Colonic mucosa (tissue), 4 donors: Measurements from ENCODE around the gene C3orf85. TPM values are rescaled to one million over a fixed set of nuclear protein-coding genes. Genes with fewer than 3 reads are reported as not detected.

ENCODE experiments used
- DNase-seq: peaks from one replicate; pipeline ENCODE4 v3.0.0-alpha.2; 2020
- H3K27ac ChIP-seq: fragments of 200-600 bp; one replicate; pipeline ENCODE4 v1.8.0; 2021
- H3K27me3 ChIP-seq: fragments of 200-600 bp; one replicate; pipeline ENCODE4 v1.8.0; 2021
- H3K36me3 ChIP-seq: fragments of 200-600 bp; one replicate; pipeline ENCODE4 v1.8.0; 2021
- H3K4me1 ChIP-seq: fragments of 200-600 bp; one replicate; pipeline ENCODE4 v1.8.0; 2021; ENCODE audit warnings: mild to moderate bottlenecking
- H3K4me3 ChIP-seq: fragments of 200-600 bp; one replicate; pipeline ENCODE4 v1.8.0; 2021
- H3K9ac ChIP-seq, 2 donors: one replicate each; pipeline ENCODE4 v1.7.0; 2013; ENCODE audit warnings: control low read depth in 2 of 2, low read depth in 2 of 2, low read length in 2 of 2
- H3K9me3 ChIP-seq: fragments of 200-600 bp; one replicate; pipeline ENCODE4 v1.8.0; 2021
- CTCF ChIP-seq: fragments of 200-600 bp; IDR thresholded peaks from one replicate; pipeline ENCODE4 v1.8.0; 2022; ENCODE audit warnings: antibody characterized with exemption, mild to moderate bottlenecking
- intact Hi-C: fragments of 100-400 bp; cut with DNase I; formaldehyde crosslinking; loops from one replicate; pipeline ENCODE4 v1.14.1; 2022
- total RNA-seq, 2 donors: library from RNA; stranded (reverse); fragmentation: NEBNext Ultra II Directional in 1 of 2; extraction: Animal tissue kit (Norgen Biotek cat#: 25700) in 1 of 2; gene quantifications; one replicate each; pipeline ENCODE4 v1.2.1, GENCODE V29; 2021
- donor health status: healthy.
- donor health status: DM: no; HTN: no; CAD: no.
- donor health status: DM: no; HTN: no; CAD: no.

C3orf85 gene
- total RNA-seq, 2 donors from 2014 or later: 10.5 to 18.8 TPM

- no peak overlapping the region for H3K4me3 ChIP-seq
- H3K9me3 ChIP-seq: no peaks in the 10 kb centered on the region
- DNase-seq: no peak
- H3K4me1 ChIP-seq: no peaks in the 10 kb centered on the region
- H3K27ac ChIP-seq: no peak overlapping the region
- no peak for TF ChIP-seq CTCF
- no peak overlapping the region for H3K9ac ChIP-seq
- H3K36me3 ChIP-seq: no peaks in the 10 kb centered on the region
- H3K27me3 ChIP-seq: no peaks in the 10 kb centered on the region
- intact Hi-C loops: no loop called here
These were observed 20.5 kb upstream of the C3orf85 start for GRCh38 chr3:109116031-109116430.

- Histone ChIP-seq H3K9ac (no peak within 1 kb of the TSS), H3K27me3 (no peaks in the 10 kb centered on the region), H3K27ac (no peak within 1 kb of the TSS), H3K4me3 (no peak within 1 kb of the TSS), H3K9me3 (no peaks in the 10 kb centered on the region), H3K4me1 (no peaks in the 10 kb centered on the region), H3K36me3 (no peaks in the 10 kb centered on the region)
- TF ChIP-seq CTCF: no peak
- DNase-seq: no peak
- intact Hi-C loops: no loop called here
These were observed 18.6 kb upstream of the C3orf85 start, which contains the start of gene MORC1 for GRCh38 chr3:109117939-109118338. Gene MORC1, minus strand, starts transcription at chr3:109118134. Its CDS starts 75 bp downstream, at chr3:109118059.

GRCh38 chr3:109118584-109118983, 17.9 kb upstream of the C3orf85 start:
- H3K9me3 ChIP-seq: no peaks in the 10 kb centered on the region
- DNase-seq: no peak
- H3K27me3 ChIP-seq: no peaks in the 10 kb centered on the region
- no peak overlapping the region for H3K27ac ChIP-seq
- TF ChIP-seq CTCF: no peak
- H3K4me3 ChIP-seq: no peak overlapping the region
- intact Hi-C loops: no loop called here
- H3K36me3 ChIP-seq: no peaks in the 10 kb centered on the region
- no peaks in the 10 kb centered on the region for H3K4me1 ChIP-seq
- no peak overlapping the region for H3K9ac ChIP-seq

DNA sequence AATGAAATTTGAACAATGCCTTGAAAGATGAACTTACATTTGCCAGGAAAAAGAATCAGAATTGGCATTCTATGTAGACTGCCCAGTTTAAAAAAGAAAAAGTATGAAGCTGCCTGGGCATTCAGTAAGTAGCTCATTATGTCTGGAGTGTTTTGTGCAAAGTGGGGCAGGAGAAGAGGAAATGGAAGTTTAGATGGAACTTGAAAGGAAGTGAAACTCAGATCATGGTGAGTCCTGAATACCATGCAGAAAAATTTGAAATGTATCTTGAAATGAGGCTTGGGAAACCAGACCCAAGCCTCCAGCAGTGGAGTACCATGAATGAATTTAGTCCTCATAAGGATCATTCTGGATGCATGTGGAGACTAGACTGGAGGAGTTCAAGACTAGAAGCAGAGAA, 13.8 kb upstream of the C3orf85 start:
- TF ChIP-seq CTCF: no peak
- Histone ChIP-seq H3K9me3 (no peaks in the 10 kb centered on the region), H3K27me3 (no peaks in the 10 kb centered on the region), H3K4me3 (no peak overlapping the region), H3K9ac (no peak overlapping the region), H3K4me1 (no peaks in the 10 kb centered on the region), H3K27ac (no peak overlapping the region), H3K36me3 (no peaks in the 10 kb centered on the region)
- intact Hi-C loops: no loop called here
- DNase-seq: no peak

GRCh38 chr3:109125902-109126301, 10.6 kb upstream of the C3orf85 start:
- DNase-seq: peak; percentile 37
- Histone ChIP-seq H3K4me3 (no peak overlapping the region), H3K9ac (no peak overlapping the region), H3K4me1 (no peaks in the 10 kb centered on the region), H3K36me3 (no peaks in the 10 kb centered on the region), H3K27ac (no peak overlapping the region), H3K9me3 (no peaks in the 10 kb centered on the region), H3K27me3 (no peaks in the 10 kb centered on the region)
- no peak for TF ChIP-seq CTCF
- intact Hi-C loops: no loop called here

- DNase-seq: no peak
- H3K4me1 ChIP-seq: no peaks in the 10 kb centered on the region
- H3K27ac ChIP-seq: no peak overlapping the region
- TF ChIP-seq CTCF: no peak
- no peak overlapping the region for H3K4me3 ChIP-seq
- no peaks in the 10 kb centered on the region for H3K36me3 ChIP-seq
- no peak overlapping the region for H3K9ac ChIP-seq
- no peaks in the 10 kb centered on the region for H3K27me3 ChIP-seq
- H3K9me3 ChIP-seq: no peaks in the 10 kb centered on the region
- intact Hi-C loops: no loop called here
These were observed 9.0 kb upstream of the C3orf85 start for GRCh38 chr3:109127553-109127952.
